GM18511 (cell line): ENCODE measurements around the gene SGSM1.

ENCODE experiments used
- ATAC-seq: cut with Tn5 transposase; IDR thresholded peaks from one replicate; pipeline ENCODE4 v1.9.1; 2021; ENCODE audit warnings: mild to moderate bottlenecking, moderate library complexity; ENCODE audit not compliant: unreplicated experiment

The SGSM1 gene, protein sequence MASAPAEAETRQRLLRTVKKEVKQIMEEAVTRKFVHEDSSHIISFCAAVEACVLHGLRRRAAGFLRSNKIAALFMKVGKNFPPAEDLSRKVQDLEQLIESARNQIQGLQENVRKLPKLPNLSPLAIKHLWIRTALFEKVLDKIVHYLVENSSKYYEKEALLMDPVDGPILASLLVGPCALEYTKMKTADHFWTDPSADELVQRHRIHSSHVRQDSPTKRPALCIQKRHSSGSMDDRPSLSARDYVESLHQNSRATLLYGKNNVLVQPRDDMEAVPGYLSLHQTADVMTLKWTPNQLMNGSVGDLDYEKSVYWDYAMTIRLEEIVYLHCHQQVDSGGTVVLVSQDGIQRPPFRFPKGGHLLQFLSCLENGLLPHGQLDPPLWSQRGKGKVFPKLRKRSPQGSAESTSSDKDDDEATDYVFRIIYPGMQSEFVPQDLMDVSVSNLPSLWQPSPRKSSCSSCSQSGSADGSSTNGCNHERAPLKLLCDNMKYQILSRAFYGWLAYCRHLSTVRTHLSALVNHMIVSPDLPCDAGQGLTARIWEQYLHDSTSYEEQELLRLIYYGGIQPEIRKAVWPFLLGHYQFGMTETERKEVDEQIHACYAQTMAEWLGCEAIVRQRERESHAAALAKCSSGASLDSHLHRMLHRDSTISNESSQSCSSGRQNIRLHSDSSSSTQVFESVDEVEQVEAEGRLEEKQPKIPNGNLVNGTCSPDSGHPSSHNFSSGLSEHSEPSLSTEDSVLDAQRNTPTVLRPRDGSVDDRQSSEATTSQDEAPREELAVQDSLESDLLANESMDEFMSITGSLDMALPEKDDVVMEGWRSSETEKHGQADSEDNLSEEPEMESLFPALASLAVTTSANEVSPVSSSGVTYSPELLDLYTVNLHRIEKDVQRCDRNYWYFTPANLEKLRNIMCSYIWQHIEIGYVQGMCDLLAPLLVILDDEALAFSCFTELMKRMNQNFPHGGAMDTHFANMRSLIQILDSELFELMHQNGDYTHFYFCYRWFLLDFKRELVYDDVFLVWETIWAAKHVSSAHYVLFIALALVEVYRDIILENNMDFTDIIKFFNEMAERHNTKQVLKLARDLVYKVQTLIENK

DNA sequence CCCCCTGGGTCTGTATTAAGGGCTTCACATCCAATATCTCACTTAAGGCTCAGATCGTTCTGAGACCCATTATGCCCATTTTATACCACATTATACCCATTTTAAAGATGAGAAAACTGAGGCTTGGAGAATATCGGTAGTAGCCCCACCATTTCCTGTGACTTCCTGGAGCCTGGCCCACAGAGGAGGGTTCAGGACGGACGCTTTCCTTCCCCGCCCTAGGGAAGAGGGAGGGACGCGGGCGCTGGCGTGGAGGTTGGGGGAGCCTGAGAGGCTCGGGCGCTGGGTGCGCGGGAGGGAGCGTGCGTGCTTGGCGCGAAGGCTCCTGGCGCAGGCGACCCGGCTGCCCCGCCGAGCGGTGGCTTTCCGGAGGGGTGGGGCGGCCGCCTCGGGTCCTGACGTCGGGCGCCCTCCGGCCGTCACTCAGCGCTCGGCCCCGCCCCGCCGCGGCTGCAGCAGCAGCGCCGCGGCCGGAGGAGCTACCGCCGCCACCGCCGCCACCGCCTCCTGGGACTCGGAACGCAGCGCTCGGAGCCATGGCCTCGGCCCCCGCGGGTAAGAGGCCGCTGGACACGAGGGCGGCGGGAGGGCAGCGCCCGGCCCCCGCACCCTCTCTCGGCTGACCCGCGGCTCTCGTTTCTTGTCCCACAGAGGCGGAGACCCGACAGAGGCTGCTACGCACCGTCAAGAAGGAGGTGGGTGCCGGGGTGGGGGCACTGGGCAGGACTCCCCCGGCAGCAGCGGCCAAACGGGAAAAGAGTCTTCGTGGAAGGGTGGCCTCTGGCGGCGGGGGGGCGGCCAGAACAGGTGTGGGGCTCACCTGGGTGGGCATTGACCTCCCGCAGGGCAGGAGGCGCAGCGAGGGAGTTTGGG, at the start of gene SGSM1:
SGSM1 (plus strand) TSS at position 422 of the 873 bp plus-strand sequence; CDS start at position 537, 115 bp downstream.
- ATAC-seq: no peak

DNA sequence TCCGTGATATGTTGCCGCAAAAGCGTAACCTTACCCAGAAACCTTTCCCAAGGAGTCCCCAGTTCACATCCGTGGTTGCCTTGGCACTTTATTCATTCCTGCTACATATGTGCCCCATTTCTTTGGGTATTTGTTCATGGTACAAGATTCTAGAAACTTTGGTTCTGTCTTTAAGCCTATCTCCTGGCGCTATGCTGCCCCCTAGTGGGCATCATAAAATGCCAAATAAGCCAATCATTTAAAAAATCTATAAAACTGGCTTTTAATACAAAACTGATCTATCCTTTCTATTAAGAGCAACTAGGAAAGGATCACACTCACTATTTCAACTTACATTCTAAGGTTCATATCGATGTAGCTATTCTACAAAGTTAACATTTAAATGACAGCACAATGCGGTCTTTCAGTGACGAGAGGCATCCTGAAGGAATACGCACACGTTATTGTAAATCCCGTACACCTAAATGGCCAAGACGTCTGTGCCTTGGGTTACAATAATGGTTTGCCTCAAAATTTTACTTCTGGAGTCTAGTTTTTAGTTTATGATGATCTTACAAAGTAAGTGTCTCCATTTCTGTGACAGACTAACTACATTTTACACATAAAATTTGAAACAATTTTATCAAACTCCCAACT, 47.7 kb upstream of the SGSM1 start:
- ATAC-seq: no peak

DNA sequence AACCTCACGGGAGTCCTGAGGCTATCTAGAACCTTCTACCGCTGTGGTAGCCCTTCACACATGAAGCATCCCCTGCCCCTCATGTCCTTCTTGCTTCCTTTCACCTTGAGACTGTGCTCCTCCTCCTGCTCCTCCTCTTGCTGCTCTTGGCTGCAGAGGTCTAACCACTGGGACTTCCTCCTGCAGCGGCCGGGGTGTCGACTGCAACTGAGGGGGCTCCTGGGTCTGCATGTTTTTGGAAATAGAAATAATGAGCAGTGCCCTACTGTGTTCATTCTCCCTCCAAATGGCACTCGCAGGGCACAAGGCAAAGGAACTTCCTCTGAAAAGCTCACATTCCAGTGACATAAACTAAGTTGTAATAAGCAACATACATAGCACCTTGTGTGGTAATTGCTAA, 46.2 kb upstream of the SGSM1 start:
- ATAC-seq: no peak

DNA sequence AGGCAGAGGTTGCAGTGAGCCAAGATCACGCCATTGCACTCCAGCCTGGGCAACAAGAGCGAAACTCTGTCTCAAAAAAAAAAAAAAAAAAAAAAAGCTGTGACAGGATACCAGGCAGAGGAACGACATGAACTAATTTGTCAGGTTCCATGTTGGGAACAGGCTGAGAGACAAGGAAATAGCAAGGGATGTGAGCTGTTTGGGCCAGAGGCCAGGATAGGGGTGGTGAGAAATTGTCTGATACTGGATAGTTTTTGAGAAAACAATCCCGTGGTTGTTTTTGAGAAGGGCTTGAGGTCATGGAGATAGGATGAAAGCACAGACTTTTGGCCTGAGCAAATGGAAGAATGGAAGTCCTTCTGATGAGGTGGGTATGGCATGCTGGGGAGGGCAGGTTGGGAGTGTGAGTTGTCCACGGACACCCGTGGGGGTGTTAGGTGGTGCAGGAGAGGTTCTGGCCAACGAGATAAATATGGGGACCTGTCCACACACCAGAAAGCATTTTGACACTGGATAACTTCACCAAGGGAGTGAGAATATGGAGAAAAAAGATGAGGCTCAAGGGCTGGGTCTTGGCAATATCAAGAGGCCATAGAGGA, 45.2 kb upstream of the SGSM1 start:
- no peak for ATAC-seq

DNA sequence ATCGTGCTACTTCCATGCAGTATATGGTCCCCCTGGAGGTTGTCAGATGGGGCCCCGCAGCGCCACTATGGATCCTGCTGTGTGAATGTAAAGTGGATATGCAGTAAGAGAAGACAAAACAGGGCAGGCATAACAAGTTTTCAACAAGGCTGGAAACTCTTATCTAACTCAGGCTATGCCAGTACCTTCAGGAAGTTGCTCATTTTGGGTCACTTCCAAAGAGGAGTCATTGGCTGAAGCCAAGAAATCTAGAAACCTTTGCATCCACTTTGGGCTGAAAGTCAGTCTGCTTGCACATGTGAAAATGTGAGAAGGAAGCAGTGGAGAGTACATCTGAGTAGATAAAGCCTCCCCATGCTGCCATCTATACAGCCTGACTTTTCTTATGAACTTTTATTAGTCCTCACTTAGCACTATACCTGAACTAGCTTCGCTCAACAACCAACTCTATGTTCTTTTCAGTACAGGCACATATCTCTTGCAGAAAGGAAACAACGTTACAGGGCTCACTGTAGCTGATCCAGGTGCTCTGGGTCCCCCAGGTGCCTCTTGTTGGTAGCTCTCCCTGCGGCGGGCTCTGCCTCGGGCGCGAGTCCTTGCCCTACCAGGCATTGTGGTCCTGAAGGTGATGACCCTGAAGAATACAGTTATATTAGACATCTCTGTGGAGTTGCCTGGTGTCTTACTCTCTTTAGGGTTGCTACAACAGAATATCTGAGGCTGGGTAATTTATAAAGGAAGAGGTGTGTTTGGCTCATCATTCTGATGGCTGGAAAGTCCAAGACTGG, 43.9 kb upstream of the SGSM1 start:
- ATAC-seq: no peak

DNA sequence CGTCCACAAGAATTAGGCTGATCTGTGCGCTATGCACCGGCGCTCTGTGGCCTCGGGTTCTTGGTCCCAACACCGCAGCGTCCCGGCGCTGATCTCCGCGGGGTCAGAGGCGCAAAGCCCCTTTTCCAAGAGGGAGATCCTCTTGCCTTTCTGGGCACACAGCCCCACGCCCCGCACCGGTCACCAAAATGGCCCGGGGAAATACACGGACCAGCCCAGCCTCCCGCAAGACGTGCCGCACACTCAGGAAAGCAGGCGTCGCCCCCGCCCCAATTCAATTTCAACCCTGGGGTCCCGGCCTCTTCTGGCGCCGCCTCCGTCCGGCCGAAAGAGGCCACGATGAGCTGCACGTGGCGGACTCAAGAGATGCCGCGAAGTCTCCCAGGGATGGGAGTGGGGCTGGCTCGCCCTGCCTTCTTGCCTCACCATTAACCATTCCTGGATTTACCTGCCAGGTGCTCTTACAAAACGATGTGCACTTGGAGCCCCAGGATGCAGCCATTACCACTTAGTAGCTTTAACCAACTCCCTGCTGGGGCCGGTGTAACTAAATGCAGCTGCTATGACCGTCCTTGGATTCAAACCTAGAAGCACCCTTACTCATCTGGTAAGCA, 42.0 kb upstream of the SGSM1 start:
- no peak for ATAC-seq

DNA sequence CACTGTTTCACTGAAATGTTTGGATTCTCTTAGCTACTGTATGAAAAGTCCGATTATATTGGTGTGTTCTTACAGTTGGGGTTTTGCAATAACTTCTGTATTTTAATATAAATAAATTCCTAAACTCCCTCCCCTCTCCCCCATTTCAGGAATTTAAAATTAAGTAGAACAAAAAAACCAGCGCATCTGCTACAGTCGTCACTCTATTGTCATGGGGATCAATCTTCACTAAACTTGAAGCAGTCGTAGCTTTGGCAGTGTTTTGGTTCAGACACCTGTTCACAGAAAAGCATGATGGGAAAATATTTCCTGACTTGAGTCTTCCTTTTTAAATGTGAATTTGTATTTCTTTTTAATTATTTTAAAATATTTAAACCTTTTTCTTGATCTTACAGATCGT, 40.8 kb upstream of the SGSM1 start:
- no peak for ATAC-seq

DNA sequence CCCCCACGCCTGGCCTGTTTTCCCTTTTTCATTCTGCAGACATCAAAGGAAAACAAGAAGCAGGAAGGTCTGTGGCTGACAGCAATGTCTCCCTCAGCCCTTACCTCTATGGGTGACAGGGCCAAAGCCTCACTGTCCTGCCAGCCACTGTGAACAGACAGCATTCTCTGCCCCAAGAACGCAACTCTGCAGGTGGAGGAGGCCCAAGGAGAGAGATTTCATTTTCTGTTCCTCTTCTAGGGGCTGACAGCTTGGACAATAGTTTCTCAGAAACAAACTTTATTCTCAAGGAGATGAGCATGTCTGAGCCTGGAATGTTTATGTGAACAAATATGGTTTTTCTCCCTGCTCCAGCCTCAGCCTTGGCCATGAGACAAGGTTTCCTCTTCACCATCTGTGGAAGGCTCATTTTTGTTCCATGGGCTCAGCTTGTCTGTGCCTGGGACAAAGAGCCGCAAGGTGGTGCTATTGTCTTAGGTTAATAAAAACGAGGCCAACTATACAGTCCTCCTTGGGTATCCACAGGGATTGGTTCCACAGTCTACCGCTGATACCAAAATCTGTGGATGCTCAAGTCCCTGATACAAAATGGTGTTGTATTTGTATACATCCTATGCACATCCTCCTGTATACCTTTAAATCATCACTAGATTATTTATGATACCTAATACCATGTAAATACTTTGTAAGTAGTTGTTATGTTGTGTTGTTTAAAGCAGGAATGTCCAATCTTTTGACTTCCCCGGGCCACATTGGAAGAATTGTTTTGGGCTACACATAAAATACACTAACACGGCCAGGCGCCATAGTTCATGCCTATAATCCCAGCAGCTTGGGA, 37.3 kb upstream of the SGSM1 start:
- no peak for ATAC-seq

DNA sequence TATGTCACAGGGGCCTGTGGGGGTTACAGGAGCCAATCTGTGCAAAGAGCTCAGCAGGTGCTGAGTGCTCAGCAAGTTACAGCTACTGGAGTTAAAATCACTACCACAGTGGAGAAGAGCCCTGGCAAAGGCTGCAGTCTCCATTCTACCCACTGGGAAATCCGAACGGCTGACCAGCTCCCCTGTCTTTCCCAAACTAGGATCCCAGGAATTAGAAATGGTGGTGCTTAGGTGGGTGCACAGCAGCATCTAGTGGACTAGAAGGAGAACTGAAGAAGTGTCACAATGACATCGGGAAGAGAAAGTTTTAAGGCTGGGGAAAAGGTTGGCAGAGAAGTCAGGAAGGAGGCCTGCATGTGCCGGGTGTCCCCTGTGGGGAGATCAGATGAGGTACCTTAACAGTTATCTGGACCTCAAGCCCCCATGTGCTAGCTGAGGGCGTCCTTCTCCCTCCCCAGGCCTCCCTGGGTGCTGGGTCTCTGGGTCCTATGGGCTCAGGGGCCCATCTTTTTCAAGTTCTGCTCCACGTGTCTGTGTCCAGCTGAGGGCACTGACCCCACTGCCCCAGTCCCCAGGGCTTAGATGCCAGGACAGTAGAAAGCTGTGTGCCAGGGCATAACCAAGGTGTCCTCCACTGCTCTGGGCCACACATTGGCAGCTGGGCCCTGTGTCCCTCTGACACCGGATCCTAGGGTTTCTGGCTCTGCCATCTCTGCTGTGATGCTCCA, 33.4 kb upstream of the SGSM1 start:
- no peak for ATAC-seq

DNA sequence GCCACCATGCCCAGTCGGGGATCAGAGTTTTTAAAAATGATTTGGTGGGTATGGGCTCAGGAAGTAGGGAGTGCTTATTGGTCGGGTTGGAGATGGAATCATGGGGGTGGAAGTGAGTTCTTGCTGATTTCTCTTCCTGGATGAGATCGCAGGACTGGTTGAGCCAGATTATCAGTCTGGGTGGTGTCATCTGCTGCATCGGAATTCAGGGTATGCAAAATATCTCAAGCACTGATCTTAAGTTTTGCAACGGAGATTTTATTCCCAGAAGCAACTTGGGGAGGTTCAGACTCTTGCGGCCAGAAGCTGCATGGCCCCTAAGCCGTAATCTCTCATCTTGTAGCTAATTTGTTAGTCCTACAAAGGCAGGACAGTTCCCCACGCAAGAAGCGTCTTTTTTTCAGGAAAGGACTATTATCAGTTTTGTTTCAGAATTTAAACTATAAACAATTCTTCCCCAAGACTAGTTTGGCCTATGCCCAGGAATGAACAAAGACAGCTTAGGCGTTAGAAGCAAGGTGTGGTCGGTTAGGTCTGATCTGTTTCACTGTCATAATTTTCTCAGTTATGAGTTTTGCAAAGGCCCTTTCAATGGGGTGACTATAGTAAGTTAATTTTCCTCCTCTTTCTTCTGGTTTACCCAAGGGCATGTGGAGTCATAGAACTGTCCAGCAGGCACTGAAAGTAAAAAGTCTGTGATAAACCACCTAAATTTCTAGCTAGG, 30.1 kb upstream of the SGSM1 start:
- ATAC-seq: no peak

DNA sequence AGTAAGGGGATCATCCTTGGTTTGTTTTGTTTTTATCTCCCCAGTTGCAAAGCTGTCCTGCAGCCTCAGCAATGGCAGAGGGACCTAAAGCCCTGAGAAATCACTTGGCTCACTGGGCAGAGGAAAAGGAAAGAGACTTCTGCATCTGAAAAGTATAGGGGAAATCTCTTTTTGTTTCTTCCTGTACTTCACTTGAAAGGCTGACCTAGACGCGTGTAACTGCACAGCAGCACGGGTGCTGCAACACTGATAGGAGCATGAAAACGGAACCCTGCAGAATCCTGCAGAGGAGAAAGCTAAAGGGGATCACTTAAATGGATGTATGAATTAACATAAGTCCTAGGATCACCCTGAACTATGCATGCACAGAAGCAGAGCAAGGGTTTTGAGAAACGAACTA, 29.5 kb upstream of the SGSM1 start:
- no peak for ATAC-seq

DNA sequence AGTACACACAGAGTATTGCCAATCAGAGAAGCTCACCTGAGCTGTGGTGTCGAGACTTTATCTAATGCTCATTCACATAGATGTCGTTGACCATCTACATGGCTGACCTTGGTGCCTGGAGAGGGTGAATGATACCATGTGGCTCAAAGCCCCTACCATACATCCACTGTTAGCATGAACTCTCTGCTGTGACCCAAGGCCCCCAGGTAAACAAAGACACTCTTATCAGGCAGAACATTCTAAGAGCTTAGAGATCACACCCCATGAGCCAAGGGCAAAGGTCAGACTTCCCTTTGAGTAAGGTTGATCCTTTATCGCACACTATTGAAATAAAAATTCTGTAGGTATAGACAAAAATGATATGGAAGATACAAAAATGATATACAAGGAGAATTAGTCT, 16.5 kb upstream of the SGSM1 start:
- no peak for ATAC-seq

DNA sequence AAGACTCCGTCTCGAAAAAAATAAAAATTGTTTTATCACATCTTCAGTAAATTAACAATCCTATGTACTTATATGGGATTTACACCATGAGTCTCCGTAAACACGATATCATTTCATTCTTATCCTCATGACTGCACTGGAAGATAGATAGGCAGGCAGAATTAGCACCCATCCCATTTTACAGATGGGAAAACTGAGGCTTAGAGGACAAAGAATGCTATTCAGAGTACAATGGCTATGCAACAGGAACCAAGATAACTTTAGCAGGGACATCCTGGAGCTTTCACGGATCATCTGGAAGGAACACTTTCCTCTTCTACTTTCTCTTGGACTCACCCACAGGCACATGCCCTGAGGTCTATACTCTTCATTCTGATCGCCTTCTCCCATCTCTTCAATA, 14.6 kb upstream of the SGSM1 start:
- ATAC-seq: no peak

DNA sequence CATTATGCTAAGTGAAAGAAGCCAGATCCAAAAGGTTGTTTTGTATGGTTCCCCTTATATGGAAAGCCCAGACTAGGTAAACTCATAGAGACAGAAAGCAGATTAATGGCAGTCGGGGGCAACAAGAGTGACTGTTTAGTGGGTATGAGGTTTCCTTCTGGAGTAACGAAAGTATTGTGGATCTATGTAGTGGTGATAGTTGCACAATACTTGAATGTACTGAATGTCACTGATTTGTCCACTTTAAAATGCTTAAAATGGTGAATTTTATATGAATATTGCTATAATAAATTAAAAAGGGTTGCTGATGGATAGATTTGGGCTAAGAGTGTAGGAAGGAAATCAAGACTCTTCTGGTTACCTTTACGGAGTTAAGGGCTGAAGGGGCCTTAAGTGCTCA, 10.0 kb upstream of the SGSM1 start:
- no peak for ATAC-seq

DNA sequence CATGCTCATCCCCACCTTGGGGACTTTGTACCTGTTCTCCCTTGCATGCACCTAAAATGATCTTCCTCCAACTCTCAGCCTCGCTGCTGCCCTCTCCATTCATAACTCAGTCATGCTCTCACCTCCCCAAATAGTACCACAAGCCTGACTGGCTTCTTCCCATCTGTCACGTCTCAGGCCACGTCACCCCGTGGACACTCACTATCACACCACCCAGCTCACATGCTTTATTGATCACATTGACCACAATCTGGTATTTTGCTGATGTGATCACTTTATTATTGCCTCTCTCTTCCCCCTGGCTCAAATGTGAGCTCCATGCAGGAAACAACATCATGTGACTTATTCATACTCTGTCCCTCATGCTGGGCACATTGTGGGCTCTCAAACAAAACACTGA, 9.2 kb upstream of the SGSM1 start:
- ATAC-seq: no peak

DNA sequence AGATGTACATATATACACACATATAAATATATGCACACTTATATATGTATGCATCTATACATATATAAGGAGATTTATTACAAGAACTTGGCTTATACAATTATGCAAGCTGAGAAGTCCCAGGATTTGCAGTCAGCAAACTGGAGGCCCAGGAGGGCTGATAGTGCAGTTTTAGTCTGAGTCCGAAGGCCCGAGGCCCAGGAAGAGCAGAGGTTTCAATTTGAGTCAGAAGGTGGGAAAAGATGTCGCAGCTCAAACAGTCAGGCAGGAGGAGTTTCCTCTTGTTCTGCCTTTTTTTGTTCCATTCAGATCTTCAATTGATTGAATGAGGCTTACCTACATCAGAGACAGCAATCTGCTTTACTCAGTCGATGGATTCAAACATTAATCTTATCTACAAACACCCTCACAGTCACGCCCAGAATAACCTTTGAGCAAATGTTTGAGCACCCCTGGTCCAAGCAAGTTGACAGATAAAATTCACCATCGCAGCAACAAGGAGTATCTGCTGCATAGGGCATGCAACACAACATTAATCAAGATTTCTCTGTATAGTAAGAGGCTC, 4.0 kb upstream of the SGSM1 start:
- no peak for ATAC-seq
